ENCODE measurements around the gene FSD2. TPM values are rescaled to one million over a fixed set of nuclear protein-coding genes. Genes with fewer than 3 reads are reported as not detected.
"Not testable (repeated sequence)": the region's sequence is repeated elsewhere in the genome, so short reads cannot be mapped to it uniquely, and the experiment has no call there.

The FSD2 gene
- total RNA-seq, 1 donor from 2014 or later = 0.09 TPM

DNA sequence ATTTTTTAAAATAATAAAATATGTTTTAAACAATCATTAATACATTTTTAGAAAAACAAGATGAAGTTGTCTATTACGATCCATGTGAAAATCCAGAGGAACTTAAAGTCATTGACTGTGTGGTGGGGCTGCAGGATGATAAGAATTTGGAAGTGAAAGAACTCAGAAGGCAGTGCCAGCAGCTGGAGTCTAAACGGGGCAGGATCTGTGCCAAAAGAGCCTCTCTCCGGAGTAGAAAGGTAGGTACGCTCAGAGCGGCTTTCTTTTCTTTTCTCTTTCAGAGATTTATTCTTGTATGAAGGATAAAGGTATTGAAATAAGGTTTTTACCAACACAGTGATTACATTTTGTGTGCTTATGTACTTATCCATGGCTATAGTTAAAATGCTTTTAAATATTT, 17.2 kb upstream of the FSD2 start:
- peaks cover 7% of the 10 kb centered on the region for H3K4me1 Mint-ChIP-seq (ENCODE audit: low read depth, unreplicated experiment)
- Histone ChIP-seq H3K79me2 (ENCODE audit: insufficient read depth, low read length) (no peaks in the 10 kb centered on the region), H3K9ac (ENCODE audit: low read length) (no peak overlapping the region), H3K4me2 (ENCODE audit: low read length) (no peak overlapping the region), H2AFZ (ENCODE audit: low read depth, low read length) (no peak overlapping the region), H3K27me3 (ENCODE audit: insufficient read depth, low read length) (no peaks in the 10 kb centered on the region), H3K4me3 (ENCODE audit: insufficient read depth, low read depth, low read length) (no peak overlapping the region), H3K4me1 (ENCODE audit: insufficient read depth, low read length) (no peaks in the 10 kb centered on the region), H3K36me3 (ENCODE audit: insufficient read depth, low read length) (peaks cover 41% of the 10 kb centered on the region), H3K9me3 (ENCODE audit: insufficient read depth, low read depth, low read length) (no peaks in the 10 kb centered on the region), H4K20me1 (ENCODE audit: insufficient read depth, low read length) (no peaks in the 10 kb centered on the region), H3K27ac (ENCODE audit: low read depth, low read length) (no peak overlapping the region)
- H3K9me3 Mint-ChIP-seq (ENCODE audit: unreplicated experiment) = no peaks in the 10 kb centered on the region
- FAIRE-seq (no peak), DNase-seq (ENCODE audit: low read depth) (no peak)
- H3K27ac Mint-ChIP-seq (ENCODE audit: unreplicated experiment) = no peak overlapping the region
- H3K36me3 Mint-ChIP-seq (ENCODE audit: low read depth, unreplicated experiment) = peaks cover 19% of the 10 kb centered on the region
- TF ChIP-seq, protein P1, sequence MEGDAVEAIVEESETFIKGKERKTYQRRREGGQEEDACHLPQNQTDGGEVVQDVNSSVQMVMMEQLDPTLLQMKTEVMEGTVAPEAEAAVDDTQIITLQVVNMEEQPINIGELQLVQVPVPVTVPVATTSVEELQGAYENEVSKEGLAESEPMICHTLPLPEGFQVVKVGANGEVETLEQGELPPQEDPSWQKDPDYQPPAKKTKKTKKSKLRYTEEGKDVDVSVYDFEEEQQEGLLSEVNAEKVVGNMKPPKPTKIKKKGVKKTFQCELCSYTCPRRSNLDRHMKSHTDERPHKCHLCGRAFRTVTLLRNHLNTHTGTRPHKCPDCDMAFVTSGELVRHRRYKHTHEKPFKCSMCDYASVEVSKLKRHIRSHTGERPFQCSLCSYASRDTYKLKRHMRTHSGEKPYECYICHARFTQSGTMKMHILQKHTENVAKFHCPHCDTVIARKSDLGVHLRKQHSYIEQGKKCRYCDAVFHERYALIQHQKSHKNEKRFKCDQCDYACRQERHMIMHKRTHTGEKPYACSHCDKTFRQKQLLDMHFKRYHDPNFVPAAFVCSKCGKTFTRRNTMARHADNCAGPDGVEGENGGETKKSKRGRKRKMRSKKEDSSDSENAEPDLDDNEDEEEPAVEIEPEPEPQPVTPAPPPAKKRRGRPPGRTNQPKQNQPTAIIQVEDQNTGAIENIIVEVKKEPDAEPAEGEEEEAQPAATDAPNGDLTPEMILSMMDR (IDR thresholded peaks at IDR 0.05; ENCODE audit: insufficient read depth, low read depth, low read length) = no peak
- no peak for TF ChIP-seq EZH2 (IDR thresholded peaks at IDR 0.05; ENCODE audit: insufficient read depth, low read length)
- H3K27me3 Mint-ChIP-seq (ENCODE audit: low read depth, unreplicated experiment) = no peaks in the 10 kb centered on the region
- H3K4me3 Mint-ChIP-seq (ENCODE audit: unreplicated experiment) = no peak overlapping the region

DNA sequence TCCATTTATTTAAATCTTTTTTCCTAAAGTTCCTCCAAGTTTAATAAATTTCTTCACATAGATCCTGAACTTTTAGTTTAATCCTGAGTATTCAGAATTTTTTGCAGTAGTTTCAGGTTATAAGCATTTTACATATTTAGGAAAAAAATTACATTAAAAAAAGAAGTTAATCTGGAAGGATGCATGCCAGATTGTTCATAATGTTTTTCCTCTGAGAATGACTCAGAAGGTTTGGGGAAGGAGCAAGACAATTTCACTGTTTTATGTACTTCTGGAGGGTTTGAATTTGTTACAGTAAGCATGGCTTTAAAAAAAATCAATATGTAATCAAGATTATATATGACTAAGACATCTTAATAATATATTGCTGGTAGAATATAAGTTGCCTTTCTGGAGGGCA, 16.0 kb upstream of the FSD2 start:
- FAIRE-seq; H3K27ac ChIP-seq (ENCODE audit: low read depth, low read length); H3K4me3 ChIP-seq (ENCODE audit: insufficient read depth, low read depth, low read length); H3K4me3 Mint-ChIP-seq (ENCODE audit: unreplicated experiment); H3K9ac ChIP-seq (ENCODE audit: low read length); H2AFZ ChIP-seq (ENCODE audit: low read depth, low read length); H3K4me1 Mint-ChIP-seq (ENCODE audit: low read depth, unreplicated experiment); H3K27me3 ChIP-seq (ENCODE audit: insufficient read depth, low read length); H3K9me3 ChIP-seq (ENCODE audit: insufficient read depth, low read depth, low read length); DNase-seq (ENCODE audit: low read depth); H4K20me1 ChIP-seq (ENCODE audit: insufficient read depth, low read length); H3K27me3 Mint-ChIP-seq (ENCODE audit: low read depth, unreplicated experiment); H3K4me2 ChIP-seq (ENCODE audit: low read length); H3K27ac Mint-ChIP-seq (ENCODE audit: unreplicated experiment); H3K4me1 ChIP-seq (ENCODE audit: insufficient read depth, low read length); H3K79me2 ChIP-seq (ENCODE audit: insufficient read depth, low read length); H3K9me3 Mint-ChIP-seq (ENCODE audit: unreplicated experiment): not testable (repeated sequence)
- peaks cover 42% of the 10 kb centered on the region for H3K36me3 ChIP-seq (ENCODE audit: insufficient read depth, low read length)
- peaks cover 19% of the 10 kb centered on the region for H3K36me3 Mint-ChIP-seq (ENCODE audit: low read depth, unreplicated experiment)

DNA sequence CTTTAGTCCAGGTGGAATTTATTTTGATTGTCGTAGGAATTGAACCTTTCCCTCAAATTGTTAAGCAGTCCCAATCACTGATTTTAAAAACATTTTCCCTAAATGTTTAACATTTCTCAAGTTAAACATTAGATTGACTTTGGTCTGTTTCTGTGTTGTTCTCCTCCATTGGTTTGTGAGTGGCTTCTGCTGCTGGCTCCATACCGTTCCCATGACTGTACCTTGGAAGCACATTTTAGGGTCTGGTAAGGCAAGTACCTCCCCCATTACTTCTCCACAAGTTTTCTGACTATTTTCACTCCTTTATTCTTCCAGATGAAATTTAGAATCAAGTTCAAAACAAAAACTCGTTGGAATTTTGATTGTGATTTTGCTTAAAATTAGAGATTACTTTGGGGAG, 15.5 kb upstream of the FSD2 start:
- Mint-ChIP-seq H3K36me3 (ENCODE audit: low read depth, unreplicated experiment) (peaks cover 20% of the 10 kb centered on the region), H3K27ac (ENCODE audit: unreplicated experiment) (peak overlapping the region; percentile 12)
- H3K36me3 ChIP-seq (ENCODE audit: insufficient read depth, low read length) = peaks cover 40% of the 10 kb centered on the region

DNA sequence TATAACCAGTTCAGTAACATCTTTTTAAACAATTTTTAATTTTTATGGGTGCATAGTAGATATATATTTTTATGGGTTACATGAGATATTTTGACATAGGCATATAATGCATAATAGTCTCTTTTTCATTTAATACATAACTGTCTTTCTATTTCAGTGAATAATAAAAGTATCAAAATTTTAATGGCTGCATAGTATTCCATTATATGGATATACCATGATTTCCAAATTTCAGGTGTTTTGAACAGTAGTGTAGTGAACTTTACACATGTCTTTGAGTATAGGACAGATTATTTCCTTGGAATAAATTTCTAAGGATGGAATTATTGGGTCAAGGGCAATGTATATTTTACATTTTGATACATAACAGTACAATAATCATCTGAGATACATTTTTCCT, 14.3 kb upstream of the FSD2 start:
- Mint-ChIP-seq H3K27me3 (ENCODE audit: low read depth, unreplicated experiment) (no peaks in the 10 kb centered on the region), H3K9me3 (ENCODE audit: unreplicated experiment) (no peaks in the 10 kb centered on the region), H3K27ac (ENCODE audit: unreplicated experiment) (peak overlapping the region; percentile 3), H3K4me1 (ENCODE audit: low read depth, unreplicated experiment) (peaks cover 7% of the 10 kb centered on the region), H3K4me3 (ENCODE audit: unreplicated experiment) (no peak overlapping the region), H3K36me3 (ENCODE audit: low read depth, unreplicated experiment) (peaks cover 22% of the 10 kb centered on the region)
- Histone ChIP-seq H3K4me1 (ENCODE audit: insufficient read depth, low read length) (no peaks in the 10 kb centered on the region), H3K36me3 (ENCODE audit: insufficient read depth, low read length) (peaks cover 41% of the 10 kb centered on the region), H2AFZ (ENCODE audit: low read depth, low read length) (no peak overlapping the region), H3K4me2 (ENCODE audit: low read length) (no peak overlapping the region), H3K27me3 (ENCODE audit: insufficient read depth, low read length) (no peaks in the 10 kb centered on the region), H3K9me3 (ENCODE audit: insufficient read depth, low read depth, low read length) (no peaks in the 10 kb centered on the region), H3K4me3 (ENCODE audit: insufficient read depth, low read depth, low read length) (no peak overlapping the region), H3K9ac (ENCODE audit: low read length) (no peak overlapping the region), H3K27ac (ENCODE audit: low read depth, low read length) (no peak overlapping the region), H3K79me2 (ENCODE audit: insufficient read depth, low read length) (peaks cover 11% of the 10 kb centered on the region), H4K20me1 (ENCODE audit: insufficient read depth, low read length) (peaks cover 10% of the 10 kb centered on the region)
- TF ChIP-seq, protein P1 (IDR thresholded peaks at IDR 0.05; ENCODE audit: insufficient read depth, low read depth, low read length) = no peak
- no peak for TF ChIP-seq EZH2 (IDR thresholded peaks at IDR 0.05; ENCODE audit: insufficient read depth, low read length)
- no peak for DNase-seq (ENCODE audit: low read depth)
- no peak for FAIRE-seq

More for the DNA sequence above, 15.5 kb upstream of the FSD2 start:
- H2AFZ ChIP-seq (ENCODE audit: low read depth, low read length); H3K27me3 Mint-ChIP-seq (ENCODE audit: low read depth, unreplicated experiment); H3K79me2 ChIP-seq (ENCODE audit: insufficient read depth, low read length); H3K9me3 ChIP-seq (ENCODE audit: insufficient read depth, low read depth, low read length); H3K9ac ChIP-seq (ENCODE audit: low read length); H4K20me1 ChIP-seq (ENCODE audit: insufficient read depth, low read length); FAIRE-seq; H3K9me3 Mint-ChIP-seq (ENCODE audit: unreplicated experiment); H3K27me3 ChIP-seq (ENCODE audit: insufficient read depth, low read length); H3K4me2 ChIP-seq (ENCODE audit: low read length); H3K4me1 Mint-ChIP-seq (ENCODE audit: low read depth, unreplicated experiment); H3K4me3 ChIP-seq (ENCODE audit: insufficient read depth, low read depth, low read length); H3K27ac ChIP-seq (ENCODE audit: low read depth, low read length); H3K4me1 ChIP-seq (ENCODE audit: insufficient read depth, low read length): not testable (repeated sequence)
- H3K4me3 Mint-ChIP-seq (ENCODE audit: unreplicated experiment) = peak overlapping the region; percentile 17
- peak; percentile 44 for DNase-seq (ENCODE audit: low read depth)
